Lower leg skin (tissue), 4 donors: Measurements from ENCODE around the gene MCM8. TPM values are rescaled to one million over a fixed set of nuclear protein-coding genes. Genes with fewer than 3 reads are reported as not detected.

Experiments used
- DNase-seq, 2 donors: peaks; one replicate each; pipeline ENCODE4 v3.0.0-alpha.2; 2019; ENCODE audit warnings: low spot score in 2 of 2
- H3K4me3 ChIP-seq: fragments of 200-600 bp; sonication (generic); 2 replicates; pipeline ENCODE4 v1.5.1; 2017; ENCODE audit warnings: mild to moderate bottlenecking, low read depth; ENCODE audit not compliant: poor library complexity, severe bottlenecking
- CTCF ChIP-seq, 3 donors: fragments of 450-650 bp; IDR thresholded peaks; one replicate each; pipeline ENCODE4 v1.5.1; 2016; ENCODE audit warnings: antibody characterized with exemption in 3 of 3, mild to moderate bottlenecking in 3 of 3, moderate library complexity in 2 of 3
- POLR2A ChIP-seq, 2 donors: fragments of 450-650 bp; IDR thresholded peaks; one replicate each; pipeline ENCODE4 v1.6.1; 2016 to 2017; ENCODE audit warnings: antibody characterized with exemption in 2 of 2, mild to moderate bottlenecking in 1 of 2, moderate library complexity in 1 of 2
- WGBS, 2 donors: methylation state at CpG; one replicate each; pipeline ENCODE4 v1.1.5; 2018; 5-methylcytosine and 5-hydroxymethylcytosine counted together
- intact Hi-C: fragments of 100-400 bp; cut with DNase I; formaldehyde crosslinking; loops from one replicate; pipeline ENCODE4 v1.15.0; 2023; ENCODE audit warnings: low total_unique reads
- total RNA-seq, 4 donors: library from RNA; depleted of rRNA; stranded (reverse); fragments of >200 nt; gene quantifications; one replicate each; pipeline ENCODE4 v1.1.0, GENCODE V29; 2016

The MCM8 gene
- total RNA-seq, 4 donors from 2014 or later = 2.4 to 5.1 (median 4.3) TPM

GRCh38 chr20:6007529-6008103, 57.2 kb downstream of the MCM8 start:
- TF ChIP-seq CTCF (IDR thresholded peaks at IDR 0.05) (peak in 1 of 3 donors; percentile 99), POLR2A (IDR thresholded peaks at IDR 0.05) (no peak)
- WGBS, 2 donors = 24 to 25% methylated on average over 3 of the region's 3 CpGs
- intact Hi-C loops = no loop called here
- no peak overlapping the region for H3K4me3 ChIP-seq
- DNase-seq = no peak

- no peak overlapping the region for H3K4me3 ChIP-seq
Measured at GRCh38 chr20:6008254-6008653, 57.8 kb downstream of the MCM8 start.

GRCh38 chr20:6012179-6012578, 61.7 kb downstream of the MCM8 start:
- intact Hi-C loops = no loop called here
- WGBS, 2 donors = 93 to 98% methylated on average over 5 of the region's 5 CpGs
- DNase-seq = no peak
- no peak for TF ChIP-seq CTCF (IDR thresholded peaks at IDR 0.05)
- no peak for TF ChIP-seq POLR2A (IDR thresholded peaks at IDR 0.05)
- H3K4me3 ChIP-seq = no peak overlapping the region

More at GRCh38 chr20:6008254-6008653, 57.8 kb downstream of the MCM8 start:
- intact Hi-C loops = no loop called here
- DNase-seq = peak; percentile 87 to 91
- TF ChIP-seq POLR2A (IDR thresholded peaks at IDR 0.05) = no peak
- TF ChIP-seq CTCF (IDR thresholded peaks at IDR 0.05) = no peak
- WGBS, 2 donors = 22% methylated on average over 5 of the region's 5 CpGs

GRCh38 chr20:6014017-6014416, 63.6 kb downstream of the MCM8 start:
- WGBS, 2 donors = 82 to 88% methylated on average over 3 of the region's 3 CpGs
- intact Hi-C loops = no loop called here
- no peak overlapping the region for H3K4me3 ChIP-seq
- TF ChIP-seq CTCF (IDR thresholded peaks at IDR 0.05) (no peak), POLR2A (IDR thresholded peaks at IDR 0.05) (no peak)
- no peak for DNase-seq

GRCh38 chr20:6014957-6015356, 64.5 kb downstream of the MCM8 start:
- no peak for DNase-seq
- TF ChIP-seq CTCF (IDR thresholded peaks at IDR 0.05) (no peak), POLR2A (IDR thresholded peaks at IDR 0.05) (no peak)
- H3K4me3 ChIP-seq = no peak overlapping the region
- 89 to 90% methylated on average over 4 of the region's 4 CpGs for WGBS, 2 donors
- intact Hi-C loops = no loop called here

GRCh38 chr20:6017467-6017866, 67.0 kb downstream of the MCM8 start:
- intact Hi-C loops = no loop called here
- no peak for TF ChIP-seq CTCF (IDR thresholded peaks at IDR 0.05)
- TF ChIP-seq POLR2A (IDR thresholded peaks at IDR 0.05) = no peak
- no peak for DNase-seq

More at GRCh38 chr20:6017467-6017866, 67.0 kb downstream of the MCM8 start:
- no peak overlapping the region for H3K4me3 ChIP-seq
